Stimulated activated CD4-positive, alpha-beta T cell treated with anti-CD3 and anti-CD28 coated beads, TNF-alpha, amount 100 ng/mL, for 24 hours (primary cell): ENCODE data around the gene RAI14.

Experiments used
- DNase-seq, 3 experiments: peaks; one replicate each; pipeline ENCODE4 v3.0.0-alpha.2; 2020; ENCODE audit warnings: low read depth in 3 of 3

The RAI14 gene

GRCh38 chr5:34648039-34648839 is 7.9 kb upstream of the RAI14 start:
- DNase-seq = no peak

- DNase-seq = no peak
Measured at GRCh38 chr5:34648840-34649158, 7.3 kb upstream of the RAI14 start.

DNA sequence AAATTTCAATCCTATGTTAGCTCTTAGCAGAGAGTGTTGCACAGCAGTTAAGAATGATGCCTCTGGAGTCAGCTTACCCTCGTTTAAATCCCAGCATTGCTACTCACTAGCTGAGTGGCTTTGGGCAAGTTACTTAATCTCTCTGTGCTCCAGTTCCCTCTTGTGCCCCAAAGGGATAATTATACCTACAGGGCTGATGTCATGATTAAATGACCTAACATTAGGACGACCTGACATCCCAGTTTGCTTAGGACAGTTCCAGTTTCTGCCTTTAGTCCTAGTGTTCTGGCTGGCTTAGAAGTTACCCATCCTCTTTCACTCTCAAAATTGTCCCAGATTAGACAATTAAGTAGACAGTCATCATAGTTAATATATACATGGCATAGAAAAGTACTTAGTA is 4.3 kb upstream of the RAI14 start:
- no peak for DNase-seq

DNA sequence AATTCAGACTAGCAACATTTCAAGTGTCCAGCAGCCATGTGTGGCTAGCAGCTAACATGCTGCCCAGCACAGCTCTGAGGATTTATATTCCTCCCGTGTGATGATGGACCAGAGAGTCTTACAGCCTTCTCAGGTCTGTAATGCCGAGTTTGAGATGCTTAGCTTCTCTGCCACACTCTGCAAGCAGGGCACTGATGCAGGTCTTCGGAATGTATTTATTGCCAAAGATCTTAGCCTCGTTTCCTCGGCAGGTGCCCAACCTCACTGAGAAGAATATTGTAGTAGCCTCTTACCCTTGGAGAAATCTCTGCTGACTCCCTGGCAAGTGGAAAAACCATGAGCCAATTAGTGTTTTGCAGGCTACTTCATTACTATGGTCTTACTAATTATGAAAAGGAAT is 3.7 kb upstream of the RAI14 start:
- DNase-seq = no peak

DNA sequence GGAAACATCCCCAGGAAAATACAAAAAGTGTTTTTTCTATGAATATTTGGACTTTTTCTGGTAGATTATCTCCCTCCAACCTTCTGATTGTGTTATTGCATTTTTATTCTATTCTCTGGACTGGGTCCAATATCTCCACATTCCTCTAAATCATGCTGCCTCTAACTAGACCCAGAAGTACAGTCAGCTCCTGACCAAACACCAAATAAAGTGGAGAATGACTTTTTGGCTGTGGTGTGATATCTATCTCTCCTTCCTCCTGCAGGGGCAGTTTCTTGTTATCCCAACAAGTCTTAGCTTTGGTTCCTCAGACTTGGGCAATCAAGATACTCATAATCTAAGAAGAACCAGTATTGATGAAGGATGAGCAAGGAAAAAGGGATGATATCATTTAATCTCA is 3.2 kb upstream of the RAI14 start:
- no peak for DNase-seq

- no peak for DNase-seq
Measured at GRCh38 chr5:34653708-34654107, 2.4 kb upstream of the RAI14 start.

DNA sequence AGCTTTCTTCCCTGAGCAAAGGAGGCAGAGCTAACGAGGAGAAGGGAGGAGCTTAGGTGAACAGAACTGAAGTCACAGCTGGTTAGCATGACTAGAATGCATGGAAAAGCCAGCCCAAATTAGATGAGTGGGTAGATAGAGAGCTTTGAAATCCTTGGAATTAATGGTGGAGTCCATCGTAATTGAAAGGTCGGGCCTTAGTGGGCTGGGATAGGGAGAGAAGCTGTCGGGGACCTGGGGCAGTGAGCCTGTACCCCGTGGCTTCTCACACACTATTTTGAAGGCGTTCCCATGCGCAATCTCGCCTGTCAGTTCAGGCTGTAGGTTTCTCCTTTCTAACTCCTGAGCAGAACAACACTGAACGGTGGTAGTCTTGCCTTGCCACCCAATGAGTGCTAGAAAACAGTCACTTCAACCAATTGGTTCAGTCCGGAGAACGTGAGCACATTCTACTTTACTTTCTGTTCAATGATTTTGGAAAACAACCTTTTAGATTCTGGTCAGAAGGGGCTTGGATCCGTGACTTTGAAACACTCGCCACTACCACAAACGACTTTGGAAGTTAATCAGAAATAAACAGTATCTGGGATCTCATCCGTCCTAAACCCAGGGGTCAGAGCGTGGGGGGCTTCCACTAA is 655 bp upstream of the RAI14 start:
- no peak for DNase-seq

DNA sequence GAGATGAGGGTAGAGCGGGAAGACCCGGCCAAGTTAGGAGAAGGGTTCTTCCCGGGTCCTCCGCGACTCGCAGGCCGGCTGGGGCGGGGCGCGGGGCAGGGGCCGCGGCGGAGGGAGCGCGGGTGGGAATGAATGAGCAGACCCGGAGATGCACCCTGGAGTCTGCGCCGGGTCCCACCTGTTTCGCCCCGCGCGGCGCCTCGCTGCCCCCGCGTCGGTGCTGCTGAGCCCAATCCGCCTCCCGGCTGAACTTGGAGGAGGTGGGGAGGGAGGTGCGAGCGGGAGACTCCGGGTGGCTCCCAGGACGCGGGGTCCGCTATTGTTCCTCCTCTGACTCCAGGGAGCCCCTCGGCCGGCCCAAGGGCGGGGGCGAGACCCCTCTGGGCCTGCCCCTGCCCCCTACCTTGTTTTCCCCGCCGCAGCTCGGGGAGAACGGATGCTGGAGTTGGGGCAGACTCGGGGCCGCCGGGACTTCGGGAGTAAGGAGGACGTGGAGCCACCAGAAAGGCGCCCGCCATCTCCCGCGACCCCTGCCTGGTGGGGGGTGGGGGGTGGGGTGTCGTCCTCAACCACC is 659 bp downstream of the RAI14 start:
- peak in 1 of 3 experiments; percentile 12 for DNase-seq

- no peak for DNase-seq
Measured at GRCh38 chr5:34657274-34657921, 1.3 kb downstream of the RAI14 start.

- DNase-seq = no peak
Measured at GRCh38 chr5:34657988-34658387, 1.9 kb downstream of the RAI14 start.

DNA sequence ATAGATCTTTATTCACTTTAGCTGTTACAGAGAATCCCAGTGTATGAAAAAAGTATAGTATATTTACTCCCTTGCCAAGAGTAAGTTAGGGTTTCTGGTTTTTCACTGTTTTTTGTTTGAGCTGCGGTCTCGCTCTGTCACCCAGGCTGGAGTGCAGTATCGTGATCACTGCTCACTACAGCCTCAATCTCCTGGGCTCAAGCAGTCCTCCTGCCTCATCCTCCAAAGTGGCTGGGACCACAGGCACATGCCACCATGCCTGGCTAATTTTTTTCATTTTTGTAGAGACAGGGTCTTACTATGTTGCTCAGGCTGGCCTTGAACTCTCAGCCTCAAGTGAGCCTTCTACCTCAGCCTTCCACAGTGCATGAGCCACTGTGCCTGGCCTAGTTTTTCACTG is 3.0 kb downstream of the RAI14 start:
- no peak for DNase-seq

GRCh38 chr5:34660444-34660843 is 4.3 kb downstream of the RAI14 start:
- no peak for DNase-seq

GRCh38 chr5:34663771-34664496 is 7.8 kb downstream of the RAI14 start:
- no peak for DNase-seq

DNA sequence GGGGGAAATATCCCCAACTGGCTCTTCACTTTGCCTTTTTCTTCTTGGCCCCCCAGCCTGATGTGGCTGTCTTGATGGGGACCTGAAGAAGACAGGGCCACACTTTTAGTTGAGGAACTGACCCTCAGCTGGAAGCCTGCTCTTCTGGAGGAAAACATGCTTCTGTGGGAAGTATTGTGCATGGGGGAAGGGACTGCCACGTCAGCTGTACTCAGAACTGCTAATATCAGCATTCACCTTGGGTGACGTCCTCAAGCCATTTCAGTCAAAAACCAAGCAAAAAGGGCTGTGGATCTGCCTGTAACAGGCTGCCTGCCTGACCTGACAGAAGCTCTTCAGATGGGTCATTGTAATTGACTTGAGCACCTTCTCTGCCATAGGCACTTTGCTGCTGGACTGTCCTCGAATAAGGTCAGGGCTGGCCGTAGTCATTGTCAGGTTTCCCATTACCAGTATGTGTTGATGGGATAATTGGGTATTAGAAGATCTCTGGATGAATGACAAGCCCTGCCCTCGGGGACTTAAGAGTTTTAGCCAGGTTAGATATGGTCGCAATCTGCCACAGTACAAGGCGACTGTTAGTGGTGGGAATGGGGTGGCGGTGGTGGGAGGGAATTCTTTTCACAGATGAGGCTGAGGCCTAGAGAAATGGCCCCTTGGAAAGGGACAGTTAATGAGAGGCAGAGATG is 10.4 kb downstream of the RAI14 start:
- no peak for DNase-seq

DNA sequence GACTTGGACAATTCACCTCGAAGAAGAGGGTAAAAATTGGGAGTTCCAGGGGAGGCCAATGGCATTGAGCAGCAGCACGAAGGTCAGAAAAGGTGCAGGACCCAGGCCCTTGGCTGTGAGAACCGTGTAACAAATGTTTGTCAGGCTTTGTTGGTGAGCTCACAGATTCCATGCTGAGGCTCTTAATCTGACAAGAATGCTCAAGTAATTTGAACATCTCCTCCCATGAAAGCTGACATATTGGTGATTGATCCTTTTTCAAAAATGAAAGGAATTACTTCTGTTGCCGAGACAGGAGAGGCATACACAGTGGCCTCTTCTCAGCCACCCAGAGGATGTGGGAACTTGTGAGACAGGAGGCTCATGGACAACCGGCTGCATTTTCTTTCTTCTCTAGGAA is 11.6 kb downstream of the RAI14 start:
- DNase-seq = no peak

DNA sequence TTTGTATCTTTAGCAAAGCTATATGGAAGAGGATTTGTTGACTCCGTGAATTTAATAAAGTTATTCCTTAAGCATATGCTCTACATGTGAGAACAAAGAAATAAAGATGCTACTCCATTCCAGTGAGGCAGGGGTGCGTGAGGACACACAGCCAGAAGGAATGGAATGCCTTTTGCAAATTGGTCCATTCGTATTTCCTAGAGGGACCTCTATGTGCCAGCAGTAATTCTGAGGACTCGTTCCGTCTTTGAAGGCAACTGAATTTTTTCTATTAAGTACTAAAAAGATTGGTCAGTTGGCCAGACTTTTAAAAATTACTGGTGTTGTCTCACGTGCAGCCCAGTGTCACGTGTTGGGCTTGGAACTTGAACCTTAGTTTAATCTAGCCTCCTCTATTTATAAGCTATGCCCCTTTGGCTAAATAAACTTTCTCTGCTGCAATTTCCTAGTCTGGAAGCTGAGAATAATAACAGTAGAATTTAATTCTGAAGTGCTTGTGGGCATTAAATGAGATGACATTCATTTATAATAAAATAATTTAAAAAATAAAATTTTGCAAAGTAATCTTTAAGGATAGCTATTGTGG is 13.9 kb downstream of the RAI14 start:
- DNase-seq = no peak

GRCh38 chr5:34672196-34672595 is 16.1 kb downstream of the RAI14 start:
- DNase-seq = no peak

GRCh38 chr5:34673463-34674125 is 17.5 kb downstream of the RAI14 start:
- no peak for DNase-seq

DNA sequence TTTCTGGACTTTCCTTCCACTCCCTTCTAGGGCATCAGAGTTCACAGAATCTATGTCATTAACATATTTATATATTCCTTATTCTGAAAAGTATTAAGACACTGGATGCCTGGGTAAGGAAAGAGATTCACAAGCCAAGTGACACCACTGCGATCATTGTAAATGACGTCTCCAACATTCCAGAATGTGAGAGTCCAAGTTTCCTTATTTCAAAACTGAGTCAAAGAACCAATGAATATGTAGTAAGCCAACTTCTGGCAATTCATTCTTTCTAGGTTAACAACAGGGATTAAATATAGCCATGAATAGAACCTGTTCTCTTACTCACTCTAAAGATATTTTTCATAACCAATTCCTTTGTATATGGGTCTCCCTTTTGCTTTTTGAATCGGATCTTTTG is 18.1 kb downstream of the RAI14 start:
- DNase-seq = no peak

GRCh38 chr5:34675857-34676256 is 19.7 kb downstream of the RAI14 start:
- DNase-seq = no peak

DNA sequence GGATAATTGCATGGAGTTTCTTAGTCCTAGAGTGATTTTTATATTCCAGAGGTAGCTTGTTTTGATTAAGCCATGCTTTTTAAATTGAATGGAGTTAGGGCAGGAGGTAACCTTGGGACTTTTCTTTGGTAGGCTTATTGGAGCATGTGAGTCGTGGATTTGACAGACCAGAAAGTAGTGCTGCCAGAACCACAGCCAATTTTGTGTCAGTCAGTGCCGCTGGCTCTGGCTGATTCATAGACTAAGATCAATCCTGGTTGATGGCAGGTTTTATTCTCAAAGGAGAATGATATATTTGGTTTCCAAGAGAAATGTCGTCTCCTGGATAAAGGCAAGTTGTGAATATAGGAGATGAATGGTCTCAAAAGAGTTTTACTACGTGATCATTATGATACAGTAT is 20.3 kb downstream of the RAI14 start:
- DNase-seq = no peak
